ENCODE results near the gene RANBP3L.
"Not testable (repeated sequence)": the region's sequence is repeated elsewhere in the genome, so short reads cannot be mapped to it uniquely, and the experiment has no call there.

The RANBP3L gene

GRCh38 chr5:36301858-36302603 lies at the start of gene RANBP3L:
RANBP3L (minus strand) TSS chr5:36301902; CDS start chr5:36301416, 486 bp downstream.
- DNase-seq, result peak in 3 of 51 donors; percentile 1 to 39 (median 34)

- no peak for DNase-seq
These were observed 45.4 kb upstream of the RANBP3L start for GRCh38 chr5:36346896-36347690.

- DNase-seq, result no peak
These were observed 43.2 kb upstream of the RANBP3L start for GRCh38 chr5:36344899-36345298.

GRCh38 chr5:36341720-36342119 lies 40.0 kb upstream of the RANBP3L start:
- not testable (repeated sequence) for DNase-seq

- no peak for DNase-seq
These were observed 35.9 kb upstream of the RANBP3L start for GRCh38 chr5:36337597-36337996.

GRCh38 chr5:36334315-36334714 lies 32.6 kb upstream of the RANBP3L start:
- no peak for DNase-seq

- not testable (repeated sequence) for DNase-seq
These were observed 31.0 kb upstream of the RANBP3L start for GRCh38 chr5:36332720-36333119.

- DNase-seq, result no peak
These were observed 23.5 kb upstream of the RANBP3L start for GRCh38 chr5:36325196-36325595.

- DNase-seq, result peak in 3 of 51 donors; percentile 11 to 21 (median 17)
These were observed 22.5 kb upstream of the RANBP3L start for GRCh38 chr5:36323926-36324781.

GRCh38 chr5:36312953-36313672 lies 11.4 kb upstream of the RANBP3L start:
- no peak for DNase-seq

GRCh38 chr5:36311956-36312355 lies 10.3 kb upstream of the RANBP3L start:
- DNase-seq, result no peak

GRCh38 chr5:36310138-36310537 lies 8.4 kb upstream of the RANBP3L start:
- no peak for DNase-seq

- DNase-seq, result peak in 30 of 51 donors; percentile 2 to 69 (median 34)
These were observed 4.0 kb upstream of the RANBP3L start for GRCh38 chr5:36305571-36306326.

- DNase-seq, result no peak
These were observed 2.5 kb upstream of the RANBP3L start for GRCh38 chr5:36304095-36304805.

GRCh38 chr5:36300927-36301540 lies 668 bp downstream of the RANBP3L start:
- DNase-seq, result no peak

GRCh38 chr5:36300191-36300926 lies 1.3 kb downstream of the RANBP3L start:
- DNase-seq, result no peak

- no peak for DNase-seq
These were observed 3.1 kb downstream of the RANBP3L start for GRCh38 chr5:36298552-36298951.

- no peak for DNase-seq
These were observed 4.0 kb downstream of the RANBP3L start for GRCh38 chr5:36297653-36298052.

Data from hypothalamus (tissue), 51 donors.